Suprapubic skin (tissue), 4 donors: Measurements from ENCODE around the gene PRL.

ENCODE experiments used
- CTCF ChIP-seq, 2 donors: fragments of 200-600 bp in 1 of 2; fragments of 450-650 bp in 1 of 2; sonication (generic) in 1 of 2; IDR thresholded peaks; one replicate each; pipeline ENCODE4 v1.5.1; 2016 to 2019; ENCODE audit warnings: antibody characterized with exemption in 2 of 2, mild to moderate bottlenecking in 1 of 2, moderate library complexity in 1 of 2
- POLR2A ChIP-seq, 2 donors: fragments of 450-650 bp; IDR thresholded peaks; one replicate each; pipeline ENCODE4 v1.6.1; 2017; ENCODE audit warnings: antibody characterized with exemption in 2 of 2, mild to moderate bottlenecking in 2 of 2, moderate library complexity in 2 of 2
- POLR2AphosphoS5 ChIP-seq, 3 donors: sonication (generic); formaldehyde crosslinking; IDR thresholded peaks; one replicate each; pipeline ENCODE4 v1.6.1; 2017; ENCODE audit warnings: antibody characterized with exemption in 3 of 3

DNA sequence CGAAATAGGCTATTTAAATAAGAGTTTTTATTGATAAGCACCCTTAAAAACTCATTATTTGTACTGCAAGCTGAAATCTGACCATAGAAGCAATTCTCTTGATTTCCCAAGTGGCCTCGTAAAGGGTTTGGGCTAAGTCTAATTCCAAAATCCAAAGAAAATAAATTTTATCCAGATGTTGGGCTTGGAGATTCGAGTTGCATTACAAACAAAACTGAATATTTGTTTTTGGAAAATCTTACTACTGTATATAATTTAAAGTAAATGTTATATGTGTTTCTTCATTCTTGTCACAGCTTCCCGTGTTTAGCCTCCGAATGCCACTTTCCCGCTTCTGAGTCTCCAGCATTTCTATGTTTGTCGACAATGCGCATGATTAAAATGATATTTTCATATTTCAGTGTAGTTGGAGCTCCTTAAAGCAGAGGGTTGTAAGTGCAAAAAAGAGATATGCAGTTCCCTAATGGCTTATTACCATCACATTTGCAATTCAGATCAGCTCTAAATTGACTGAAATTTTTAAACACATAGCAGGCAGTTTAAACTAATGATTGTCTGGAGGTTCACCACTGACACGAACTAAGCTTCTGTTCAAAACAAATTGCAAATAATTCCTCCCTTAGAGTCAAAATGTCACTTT, 47.0 kb downstream of the PRL start:
- TF ChIP-seq CTCF (IDR thresholded peaks at IDR 0.05) (no peak), POLR2A (IDR thresholded peaks at IDR 0.05) (no peak), POLR2AphosphoS5 (IDR thresholded peaks at IDR 0.05) (no peak)
